ENCODE results near the gene CDR2.

DNA sequence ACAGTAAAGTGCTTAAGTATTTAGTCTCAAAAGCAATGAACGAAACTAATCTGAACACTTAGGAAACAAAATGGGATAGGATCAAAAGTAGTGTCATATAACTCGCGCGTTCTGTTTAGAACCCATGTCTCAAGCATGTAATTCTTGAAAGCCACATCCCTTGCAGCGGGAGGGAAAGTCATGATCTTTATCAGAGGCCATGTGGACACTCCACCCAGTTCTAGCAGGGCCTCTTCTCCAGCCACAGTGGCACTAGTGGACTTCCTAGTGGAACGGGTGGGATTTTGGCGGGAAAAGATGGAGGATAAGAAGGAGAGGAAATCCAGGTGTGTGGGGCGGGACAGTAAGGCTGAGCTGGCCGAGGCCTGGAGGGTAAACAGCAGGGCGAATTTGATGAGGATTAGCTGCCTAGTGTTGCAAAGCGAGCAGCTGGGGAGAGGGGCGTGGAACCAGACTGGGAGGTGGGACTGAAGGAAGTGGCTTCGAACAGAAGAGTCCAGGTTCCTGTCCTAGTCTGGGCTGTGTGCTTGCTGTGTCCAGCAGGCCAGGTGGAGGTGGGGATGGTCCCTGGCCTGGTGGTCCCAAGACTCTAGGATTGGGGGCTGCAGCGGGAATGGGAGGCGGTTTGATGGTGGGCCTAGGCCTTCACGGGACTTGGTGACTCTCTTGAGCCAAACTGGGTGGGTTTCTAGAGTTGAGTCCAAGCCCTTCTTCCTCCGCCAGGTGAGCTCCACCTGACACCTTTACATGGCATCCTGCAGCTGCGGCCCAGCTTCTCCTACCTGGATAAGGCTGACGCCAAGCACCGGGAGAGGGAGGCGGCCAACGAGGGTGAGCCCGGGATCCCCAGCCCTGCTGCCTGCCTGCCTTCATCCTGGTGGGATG is 61.3 kb downstream of the CDR2 start:
- TF ChIP-seq, protein P1, sequence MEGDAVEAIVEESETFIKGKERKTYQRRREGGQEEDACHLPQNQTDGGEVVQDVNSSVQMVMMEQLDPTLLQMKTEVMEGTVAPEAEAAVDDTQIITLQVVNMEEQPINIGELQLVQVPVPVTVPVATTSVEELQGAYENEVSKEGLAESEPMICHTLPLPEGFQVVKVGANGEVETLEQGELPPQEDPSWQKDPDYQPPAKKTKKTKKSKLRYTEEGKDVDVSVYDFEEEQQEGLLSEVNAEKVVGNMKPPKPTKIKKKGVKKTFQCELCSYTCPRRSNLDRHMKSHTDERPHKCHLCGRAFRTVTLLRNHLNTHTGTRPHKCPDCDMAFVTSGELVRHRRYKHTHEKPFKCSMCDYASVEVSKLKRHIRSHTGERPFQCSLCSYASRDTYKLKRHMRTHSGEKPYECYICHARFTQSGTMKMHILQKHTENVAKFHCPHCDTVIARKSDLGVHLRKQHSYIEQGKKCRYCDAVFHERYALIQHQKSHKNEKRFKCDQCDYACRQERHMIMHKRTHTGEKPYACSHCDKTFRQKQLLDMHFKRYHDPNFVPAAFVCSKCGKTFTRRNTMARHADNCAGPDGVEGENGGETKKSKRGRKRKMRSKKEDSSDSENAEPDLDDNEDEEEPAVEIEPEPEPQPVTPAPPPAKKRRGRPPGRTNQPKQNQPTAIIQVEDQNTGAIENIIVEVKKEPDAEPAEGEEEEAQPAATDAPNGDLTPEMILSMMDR (CRISPR knock-in tag; IDR thresholded peaks at IDR 0.05), result no peak
- no peak for TF ChIP-seq ZSCAN29 (CRISPR knock-in tag; conservative IDR thresholded peaks at IDR 0.05)
- TF ChIP-seq, protein P2, sequence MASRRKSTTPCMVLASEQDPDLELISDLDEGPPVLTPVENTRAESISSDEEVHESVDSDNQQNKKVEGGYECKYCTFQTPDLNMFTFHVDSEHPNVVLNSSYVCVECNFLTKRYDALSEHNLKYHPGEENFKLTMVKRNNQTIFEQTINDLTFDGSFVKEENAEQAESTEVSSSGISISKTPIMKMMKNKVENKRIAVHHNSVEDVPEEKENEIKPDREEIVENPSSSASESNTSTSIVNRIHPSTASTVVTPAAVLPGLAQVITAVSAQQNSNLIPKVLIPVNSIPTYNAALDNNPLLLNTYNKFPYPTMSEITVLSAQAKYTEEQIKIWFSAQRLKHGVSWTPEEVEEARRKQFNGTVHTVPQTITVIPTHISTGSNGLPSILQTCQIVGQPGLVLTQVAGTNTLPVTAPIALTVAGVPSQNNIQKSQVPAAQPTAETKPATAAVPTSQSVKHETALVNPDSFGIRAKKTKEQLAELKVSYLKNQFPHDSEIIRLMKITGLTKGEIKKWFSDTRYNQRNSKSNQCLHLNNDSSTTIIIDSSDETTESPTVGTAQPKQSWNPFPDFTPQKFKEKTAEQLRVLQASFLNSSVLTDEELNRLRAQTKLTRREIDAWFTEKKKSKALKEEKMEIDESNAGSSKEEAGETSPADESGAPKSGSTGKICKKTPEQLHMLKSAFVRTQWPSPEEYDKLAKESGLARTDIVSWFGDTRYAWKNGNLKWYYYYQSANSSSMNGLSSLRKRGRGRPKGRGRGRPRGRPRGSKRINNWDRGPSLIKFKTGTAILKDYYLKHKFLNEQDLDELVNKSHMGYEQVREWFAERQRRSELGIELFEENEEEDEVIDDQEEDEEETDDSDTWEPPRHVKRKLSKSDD (CRISPR knock-in tag; IDR thresholded peaks at IDR 0.05; ENCODE audit: low read depth), result no peak
- TF ChIP-seq ZFX (CRISPR knock-in tag; IDR thresholded peaks at IDR 0.05; ENCODE audit: low read depth), result no peak
- no peak for TF ChIP-seq GABPA (IDR thresholded peaks at IDR 0.05; ENCODE audit: low read depth, low read length)
- TF ChIP-seq GABPA (CRISPR knock-in tag; IDR thresholded peaks at IDR 0.05; ENCODE audit: low read depth), result no peak
- TF ChIP-seq ZNF569 (CRISPR knock-in tag; IDR thresholded peaks at IDR 0.05; ENCODE audit: borderline replicate concordance), result no peak
- no peak for TF ChIP-seq SMC3 (IDR thresholded peaks at IDR 0.05; ENCODE audit: low read length)
- no peak for TF ChIP-seq GABPB1 (CRISPR knock-in tag; IDR thresholded peaks at IDR 0.05)

All from HepG2 (cell line).